GM19193 (cell line): ENCODE data around the gene BCKDHA.

ENCODE experiments used
- POLR2A ChIP-seq: IDR thresholded peaks from 4 replicates; pipeline ENCODE4 v1.6.1; 2011; ENCODE audit not compliant: insufficient read depth, insufficient read length; ENCODE audit errors: extremely low read depth

Gene BCKDHA

GRCh38 chr19:41412953-41413352, 15.3 kb downstream of the BCKDHA start:
- TF ChIP-seq POLR2A, result no peak

GRCh38 chr19:41413947-41414346, 16.3 kb downstream of the BCKDHA start:
- TF ChIP-seq POLR2A, result no peak

GRCh38 chr19:41414461-41414860, 16.8 kb downstream of the BCKDHA start:
- TF ChIP-seq POLR2A, result no peak

GRCh38 chr19:41415154-41415571, 17.5 kb downstream of the BCKDHA start:
- no peak for TF ChIP-seq POLR2A

- TF ChIP-seq POLR2A, result no peak
Measured at GRCh38 chr19:41416194-41416674, 18.6 kb downstream of the BCKDHA start.

GRCh38 chr19:41420101-41420880, 22.7 kb downstream of the BCKDHA start:
- TF ChIP-seq POLR2A, result no peak

- TF ChIP-seq POLR2A, result no peak
Measured at GRCh38 chr19:41421314-41421713, 23.7 kb downstream of the BCKDHA start.

- TF ChIP-seq POLR2A, result no peak
Measured at GRCh38 chr19:41421973-41422372, 24.4 kb downstream of the BCKDHA start.

- no peak for TF ChIP-seq POLR2A
Measured at GRCh38 chr19:41422456-41422855, 24.8 kb downstream of the BCKDHA start.

- no peak for TF ChIP-seq POLR2A
Measured at GRCh38 chr19:41422955-41423354, 25.3 kb downstream of the BCKDHA start.

- no peak for TF ChIP-seq POLR2A
Measured at GRCh38 chr19:41424335-41425173, 26.9 kb downstream of the BCKDHA start.

- no peak for TF ChIP-seq POLR2A
Measured at GRCh38 chr19:41425174-41426115, 27.8 kb downstream of the BCKDHA start.

GRCh38 chr19:41426116-41426841, 28.7 kb downstream of the BCKDHA start:
- TF ChIP-seq POLR2A, result no peak
